D721Med (cell line): ENCODE measurements around the gene PRR11.
"Not testable (repeated sequence)": the region's sequence is repeated elsewhere in the genome, so short reads cannot be mapped to it uniquely, and the experiment has no call there.

Experiments
- DNase-seq: peaks from one replicate; pipeline ENCODE4 v3.0.0; 2011; ENCODE audit warnings: low spot score; ENCODE audit not compliant: insufficient read length
- FAIRE-seq: peaks from 2 replicates; lab custom pipeline; 2011; peaks lifted over from hg19 to GRCh38; lab: Jason Lieb, UNC
- CTCF ChIP-seq: IDR thresholded peaks from 2 replicates; pipeline ENCODE4 v1.5.1; 2012; ENCODE audit warnings: mild to moderate bottlenecking, control low read depth; ENCODE audit not compliant: insufficient read depth; ENCODE audit errors: missing control alignments

PRR11 gene

GRCh38 chr17:59219370-59219769 is 63.8 kb downstream of the PRR11 start:
- no peak for TF ChIP-seq CTCF
- no peak for FAIRE-seq
- no peak for DNase-seq

GRCh38 chr17:59219992-59220327 is 64.4 kb downstream of the PRR11 start:
- TF ChIP-seq CTCF = no peak

GRCh38 chr17:59220328-59221158 is 65.0 kb downstream of the PRR11 start, which contains the start of gene GDPD1:
TSS of gene GDPD1 (plus strand) at chr17:59220511. CDS start at chr17:59220610, 99 bp downstream.
- DNase-seq = peak; percentile 53
- TF ChIP-seq CTCF = peak; percentile 67
- FAIRE-seq = no peak

More at GRCh38 chr17:59219992-59220327, 64.4 kb downstream of the PRR11 start:
- DNase-seq (no peak), FAIRE-seq (no peak)

- no peak for FAIRE-seq
- no peak for TF ChIP-seq CTCF
- no peak for DNase-seq
Measured at GRCh38 chr17:59221159-59221847, 65.8 kb downstream of the PRR11 start.

GRCh38 chr17:59223813-59224212 is 68.3 kb downstream of the PRR11 start:
- FAIRE-seq (no peak), DNase-seq (no peak)
- TF ChIP-seq CTCF = no peak

- FAIRE-seq, DNase-seq: not testable (repeated sequence)
Measured at GRCh38 chr17:59228588-59228987, 73.0 kb downstream of the PRR11 start.

GRCh38 chr17:59230764-59231163 is 75.2 kb downstream of the PRR11 start:
- no peak for DNase-seq
- no peak for TF ChIP-seq CTCF
- no peak for FAIRE-seq
